ENCODE data around the gene CITED4. TPM values are rescaled to one million over a fixed set of nuclear protein-coding genes. Genes with fewer than 3 reads are reported as not detected.

The CITED4 gene
- polyA plus RNA-seq, 1 donor (not counting 4 experiments of a cell fraction or from before 2014, with no cell fraction given): 11.2 TPM

DNA sequence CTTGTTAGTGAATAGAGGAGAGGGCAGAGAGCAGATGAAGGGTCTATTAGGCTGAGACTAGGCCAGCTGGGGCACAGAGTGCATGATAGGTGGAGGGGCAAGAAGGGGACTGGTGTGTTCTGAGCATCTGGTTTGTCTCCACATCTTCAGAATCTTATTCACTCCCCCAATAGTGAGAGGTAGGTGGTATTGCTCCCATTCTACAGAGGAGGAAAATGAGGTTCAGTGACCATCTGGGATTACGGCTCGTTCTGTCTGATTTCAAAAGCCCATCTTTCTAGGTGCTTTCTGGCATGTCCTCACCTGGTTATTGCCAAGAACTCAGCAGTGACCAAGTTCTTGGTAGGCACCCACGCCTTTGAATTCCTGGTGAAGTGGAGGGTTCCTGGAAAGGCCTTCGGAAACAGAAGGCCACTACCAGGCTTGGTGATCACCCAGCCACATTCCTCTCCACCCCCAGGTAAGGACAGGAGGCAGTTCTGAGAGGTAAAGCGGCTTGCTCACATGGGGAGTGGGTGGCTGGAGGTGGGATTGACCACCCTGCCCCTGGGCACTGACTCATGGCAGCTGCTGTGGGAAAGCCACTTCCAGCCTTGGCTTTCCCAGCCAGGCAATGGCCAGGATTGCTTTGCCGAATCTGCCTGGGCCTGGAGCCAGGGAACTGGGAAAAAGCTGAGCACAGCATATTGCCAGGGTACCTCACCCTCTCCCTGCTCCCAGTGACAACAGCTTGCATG lies 18.8 kb upstream of the CITED4 start:
- DNase-seq (ENCODE audit: low read depth, low spot score): no peak
- Histone ChIP-seq H3K9me3 (ENCODE audit: control insufficient read depth, low read depth, low read length) (no peaks in the 10 kb centered on the region), H3K4me2 (ENCODE audit: control insufficient read depth, extremely low read depth, insufficient read depth, low read depth, low read length) (peak overlapping the region; percentile 20), H2AFZ (ENCODE audit: control insufficient read depth, low read length) (peak overlapping the region; percentile 55), H3K36me3 (ENCODE audit: control insufficient read depth in 2 of 2, extremely low read depth in 1 of 2, insufficient read depth in 2 of 2, low read length in 2 of 2) (no peaks in the 10 kb centered on the region), H3K9ac (ENCODE audit: control insufficient read depth, extremely low read depth, insufficient read depth, low read length) (no peak overlapping the region), H4K20me1 (ENCODE audit: control insufficient read depth, extremely low read depth, insufficient read depth, low read length) (no peaks in the 10 kb centered on the region), H3K27ac (ENCODE audit: control insufficient read depth, insufficient read depth, low read length) (peak overlapping the region; percentile 28), H3K4me1 (ENCODE audit: control insufficient read depth, extremely low read depth, insufficient read depth, low read length) (peaks cover 50% of the 10 kb centered on the region), H3K27me3 (ENCODE audit: control insufficient read depth, extremely low read depth, insufficient read depth, low read length) (no peaks in the 10 kb centered on the region), H3K9me1 (ENCODE audit: control insufficient read depth, extremely low read depth, insufficient read depth, low read length) (no peaks in the 10 kb centered on the region), H3K4me3 (ENCODE audit: control insufficient read depth in 2 of 3, extremely low read depth in 1 of 3, insufficient read depth in 2 of 3, low read depth in 1 of 3, low read length in 3 of 3) (no peak overlapping the region), H3K79me2 (ENCODE audit: control insufficient read depth, insufficient read depth, low read length) (no peaks in the 10 kb centered on the region)
- TF ChIP-seq CTCF (optimal IDR thresholded peaks at IDR 0.05 in 1 of 3, IDR thresholded peaks at IDR 0.05 in 1 of 3, conservative IDR thresholded peaks at IDR 0.05 in 1 of 3; ENCODE audit: extremely low read depth in 1 of 3, insufficient read depth in 2 of 3, low read length in 3 of 3): no peak
- no peak for TF ChIP-seq EZH2 (IDR thresholded peaks at IDR 0.05; ENCODE audit: low read length)
- peak; percentile 75 for FAIRE-seq
- dilution Hi-C loops (cut with MboI; ENCODE audit: extremely low pct_ligation_motif_present, low sequenced_read_pairs): no loop called here

DNA sequence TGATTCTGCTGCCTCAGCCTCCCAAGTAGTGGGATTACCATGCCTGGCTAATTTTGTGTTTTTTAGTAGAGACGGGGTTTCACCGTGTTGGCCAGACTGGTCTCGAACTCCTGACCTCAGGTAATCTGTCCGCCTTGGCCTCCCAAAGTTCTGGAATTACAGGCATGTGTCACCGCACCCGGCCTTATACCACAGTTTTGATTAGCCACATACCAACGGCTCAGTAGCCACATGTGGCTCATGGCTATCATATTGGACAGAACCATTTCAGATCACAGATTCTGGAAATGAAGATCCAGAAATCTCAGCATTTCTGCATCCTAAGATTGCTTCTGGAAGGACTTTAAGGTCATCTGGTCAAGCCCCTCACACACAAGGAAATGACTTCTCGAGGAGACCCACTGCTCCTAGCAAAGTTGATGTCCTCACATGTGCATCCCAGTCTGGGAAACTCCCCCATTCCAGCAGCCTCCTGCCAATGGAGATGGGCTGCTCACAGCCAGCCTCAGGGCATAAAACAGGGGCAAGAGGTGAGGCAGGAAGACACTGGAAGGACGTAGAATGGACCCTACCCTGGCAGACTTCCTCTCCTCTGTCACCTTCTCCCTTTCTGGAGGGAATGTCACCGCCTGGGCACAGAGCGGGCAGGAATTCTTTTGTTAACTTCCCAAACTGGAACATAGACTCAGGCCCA lies 17.5 kb upstream of the CITED4 start:
- H3K27ac ChIP-seq (ENCODE audit: control insufficient read depth, insufficient read depth, low read length): peak overlapping the region; percentile 2
- H3K4me2 ChIP-seq (ENCODE audit: control insufficient read depth, extremely low read depth, insufficient read depth, low read depth, low read length): no peak overlapping the region
- dilution Hi-C loops (cut with MboI; ENCODE audit: extremely low pct_ligation_motif_present, low sequenced_read_pairs): no loop called here
- peak overlapping the region; percentile 2 for H2AFZ ChIP-seq (ENCODE audit: control insufficient read depth, low read length)
- H3K9me1 ChIP-seq (ENCODE audit: control insufficient read depth, extremely low read depth, insufficient read depth, low read length): no peaks in the 10 kb centered on the region
- no peaks in the 10 kb centered on the region for H3K36me3 ChIP-seq (ENCODE audit: control insufficient read depth in 2 of 2, extremely low read depth in 1 of 2, insufficient read depth in 2 of 2, low read length in 2 of 2)
- no peak for FAIRE-seq
- H3K9me3 ChIP-seq (ENCODE audit: control insufficient read depth, low read depth, low read length): no peaks in the 10 kb centered on the region
- no peak for TF ChIP-seq CTCF (optimal IDR thresholded peaks at IDR 0.05 in 1 of 3, IDR thresholded peaks at IDR 0.05 in 1 of 3, conservative IDR thresholded peaks at IDR 0.05 in 1 of 3; ENCODE audit: extremely low read depth in 1 of 3, insufficient read depth in 2 of 3, low read length in 3 of 3)
- TF ChIP-seq EZH2 (IDR thresholded peaks at IDR 0.05; ENCODE audit: low read length): no peak
- H3K4me1 ChIP-seq (ENCODE audit: control insufficient read depth, extremely low read depth, insufficient read depth, low read length): peaks cover 58% of the 10 kb centered on the region
- no peaks in the 10 kb centered on the region for H3K27me3 ChIP-seq (ENCODE audit: control insufficient read depth, extremely low read depth, insufficient read depth, low read length)
- no peaks in the 10 kb centered on the region for H4K20me1 ChIP-seq (ENCODE audit: control insufficient read depth, extremely low read depth, insufficient read depth, low read length)
- no peaks in the 10 kb centered on the region for H3K79me2 ChIP-seq (ENCODE audit: control insufficient read depth, insufficient read depth, low read length)
- H3K9ac ChIP-seq (ENCODE audit: control insufficient read depth, extremely low read depth, insufficient read depth, low read length): no peak overlapping the region
- no peak for DNase-seq (ENCODE audit: low read depth, low spot score)
- no peak overlapping the region for H3K4me3 ChIP-seq (ENCODE audit: control insufficient read depth in 2 of 3, extremely low read depth in 1 of 3, insufficient read depth in 2 of 3, low read depth in 1 of 3, low read length in 3 of 3)

Measured in keratinocyte (primary cell).